Right lobe of liver (tissue), 6 donors: Measurements from ENCODE around the gene CIDEA. TPM values are rescaled to one million over a fixed set of nuclear protein-coding genes. Genes with fewer than 3 reads are reported as not detected.

Source experiments
- ATAC-seq, 4 donors: fragments of 200-7000 bp; cut with Tn5 transposase; one replicate each; pipeline ENCODE4 v1.9.1; 2020; ENCODE audit warnings: mild to moderate bottlenecking in 4 of 4, moderate library complexity in 4 of 4
- DNase-seq, 3 donors: peaks; one replicate each; pipeline ENCODE4 v3.0.0-alpha.2; 2020
- H3K27ac ChIP-seq, 3 donors: fragments of 200-600 bp; one replicate each; pipeline ENCODE4 v1.8.0; 2022
- H3K27me3 ChIP-seq, 2 donors: fragments of 200-600 bp; one replicate each; pipeline ENCODE4 v1.8.0; 2022
- H3K36me3 ChIP-seq, 4 donors: fragments of 200-600 bp; sonication (generic) in 1 of 4; one replicate each; pipeline versions ENCODE4 v1.5.1 to v1.8.0; 2017 to 2022; ENCODE audit warnings: control low read depth in 1 of 4
- H3K4me1 ChIP-seq, 4 donors: fragments of 200-600 bp; sonication (generic) in 1 of 4; one replicate each; pipeline versions ENCODE4 v1.5.1 to v1.8.0; 2017 to 2022; ENCODE audit warnings: control low read depth in 1 of 4
- H3K4me3 ChIP-seq, 3 donors: fragments of 200-600 bp; one replicate each; pipeline ENCODE4 v1.8.0; 2022
- H3K9me3 ChIP-seq, 4 donors: fragments of 200-600 bp; sonication (generic) in 1 of 4; one replicate each; pipeline versions ENCODE4 v1.5.1 to v1.8.0; 2017 to 2022; ENCODE audit warnings: control low read depth in 1 of 4
- CTCF ChIP-seq, 4 donors: fragments of 200-600 bp in 3 of 4; fragments of 450-650 bp in 1 of 4; IDR thresholded peaks; one replicate each; pipeline versions ENCODE4 v1.5.1 to v1.8.0; 2016 to 2022; ENCODE audit warnings: antibody characterized with exemption in 4 of 4, mild to moderate bottlenecking in 2 of 4
- POLR2A ChIP-seq: fragments of 450-650 bp; IDR thresholded peaks from one replicate; pipeline ENCODE4 v1.6.1; 2017; ENCODE audit warnings: antibody characterized with exemption, mild to moderate bottlenecking
- WGBS: methylation state at CpG from one replicate; pipeline ENCODE4 v1.1.6; 2018; ENCODE audit warnings: low coverage, low lambda C conversion rate; ENCODE audit not compliant: insufficient coverage; ENCODE audit errors: missing lambda C conversion rate; 5-methylcytosine and 5-hydroxymethylcytosine counted together
- intact Hi-C, 2 donors: fragments of 100-400 bp; cut with DNase I; formaldehyde crosslinking; loops; one replicate each; pipeline versions ENCODE4 v1.11.2 to v1.14.1; 2022
- total RNA-seq, 6 experiments: library from RNA; depleted of rRNA in 2 of 6; stranded (reverse); fragments of >200 nt in 2 of 6; fragmentation: NEBNext Ultra II Directional in 3 of 6; extraction: Animal tissue kit (Norgen Biotek cat#: 25700) in 3 of 6; gene quantifications; one replicate each; pipeline versions ENCODE4 v1.1.0 to v1.2.4, GENCODE V29; 2016 to 2023
- donor health status: DM: no; HTN: yes; CAD: no.
- donor health status: DM: no; HTN: no; CAD: no.
- donor health status: DM: no; HTN: no; CAD: no.
- donor health status: DM: no; HTN: yes; CAD: no.
- donor health status: DM: no; HTN: yes; CAD: no.

CIDEA gene
- total RNA-seq, 6 experiments from 2014 or later, result not detected

GRCh38 chr18:12312976-12313375 lies 58.8 kb downstream of the CIDEA start:
- Histone ChIP-seq H3K4me3 (no peak overlapping the region), H3K36me3 (no peaks in the 10 kb centered on the region), H3K9me3 (no peaks in the 10 kb centered on the region), H3K27me3 (no peaks in the 10 kb centered on the region), H3K4me1 (peaks cover 0 to 3% (median 0%) of the 10 kb centered on the region in 4 donors), H3K27ac (no peak overlapping the region)
- ATAC-seq (no peak), DNase-seq (no peak)
- no peak for TF ChIP-seq CTCF (IDR thresholded peaks at IDR 0.05)
- TF ChIP-seq POLR2A, result no peak
- intact Hi-C loops, result no loop called here

- Histone ChIP-seq H3K36me3 (no peaks in the 10 kb centered on the region), H3K9me3 (no peaks in the 10 kb centered on the region), H3K4me3 (no peak overlapping the region), H3K27me3 (no peaks in the 10 kb centered on the region), H3K4me1 (peaks cover 0 to 2% (median 0%) of the 10 kb centered on the region in 4 donors), H3K27ac (no peak overlapping the region)
- intact Hi-C loops, result no loop called here
- ATAC-seq (no peak), DNase-seq (no peak)
- 43% methylated on average over 2 of the region's 5 CpGs for WGBS
- TF ChIP-seq POLR2A, result no peak
- TF ChIP-seq CTCF (IDR thresholded peaks at IDR 0.05), result no peak
Measured at GRCh38 chr18:12313530-12314245, 59.5 kb downstream of the CIDEA start.

GRCh38 chr18:12314591-12315305 lies 60.6 kb downstream of the CIDEA start:
- Histone ChIP-seq H3K4me3 (no peak overlapping the region), H3K4me1 (no peaks in the 10 kb centered on the region), H3K27ac (no peak overlapping the region), H3K9me3 (no peaks in the 10 kb centered on the region), H3K36me3 (no peaks in the 10 kb centered on the region), H3K27me3 (no peaks in the 10 kb centered on the region)
- no peak for TF ChIP-seq CTCF (IDR thresholded peaks at IDR 0.05)
- no peak for TF ChIP-seq POLR2A
- WGBS, result 65% methylated on average over 1 of the region's 1 CpG
- intact Hi-C loops, result no loop called here
- ATAC-seq (no peak), DNase-seq (no peak)

GRCh38 chr18:12315490-12315889 lies 61.3 kb downstream of the CIDEA start:
- DNase-seq, result no peak
- no peak overlapping the region for H3K27ac ChIP-seq
- no peaks in the 10 kb centered on the region for H3K27me3 ChIP-seq
- intact Hi-C loops, result no loop called here
- H3K9me3 ChIP-seq, result no peaks in the 10 kb centered on the region
- no peaks in the 10 kb centered on the region for H3K36me3 ChIP-seq
- no peak overlapping the region for H3K4me3 ChIP-seq
- 73% methylated on average over 7 of the region's 10 CpGs for WGBS
- no peak for ATAC-seq
- H3K4me1 ChIP-seq, result no peaks in the 10 kb centered on the region
- TF ChIP-seq CTCF (IDR thresholded peaks at IDR 0.05) (no peak), POLR2A (no peak)
